Large intestine (tissue), 3 donors: Measurements from ENCODE around the gene COL11A1. TPM values are rescaled to one million over a fixed set of nuclear protein-coding genes. Genes with fewer than 3 reads are reported as not detected.

ENCODE experiments used
- DNase-seq, 2 donors: peaks; one replicate each; pipeline versions ENCODE4 v3.0.0 to v3.0.0-alpha.2; 2013
- H3K27ac ChIP-seq: one replicate; pipeline ENCODE4 v1.5.1; 2013; ENCODE audit warnings: low read length
- H3K27me3 ChIP-seq: 2 replicates; pipeline ENCODE4 v1.6.1; 2013; ENCODE audit warnings: low read length; ENCODE audit not compliant: control insufficient read depth, insufficient read depth
- H3K36me3 ChIP-seq: 2 replicates; pipeline ENCODE4 v1.6.1; 2013; ENCODE audit warnings: low read length; ENCODE audit not compliant: control insufficient read depth, insufficient read depth
- H3K4me1 ChIP-seq: one replicate; pipeline ENCODE4 v1.6.1; 2013; ENCODE audit warnings: low read length; ENCODE audit not compliant: control insufficient read depth, insufficient read depth
- H3K4me3 ChIP-seq: one replicate; pipeline ENCODE4 v1.5.1; 2013; ENCODE audit warnings: low read length
- H3K9me3 ChIP-seq: one replicate; pipeline ENCODE4 v1.6.1; 2013; ENCODE audit warnings: mild to moderate bottlenecking, low read depth, low read length, moderate library complexity; ENCODE audit not compliant: control insufficient read depth
- WGBS: methylation state at CpG from one replicate; pipeline ENCODE4 v1.1.5; 2013; ENCODE audit warnings: low lambda C conversion rate; ENCODE audit not compliant: insufficient coverage; 5-methylcytosine and 5-hydroxymethylcytosine counted together
- polyA plus RNA-seq: library from polyadenylated mRNA; unstranded; fragments of 120-200 nt; gene quantifications from one replicate; pipeline ENCODE4 v1.2.1, GENCODE V29; 2013

Gene COL11A1
- polyA plus RNA-seq, 1 donor = 4.1 TPM

- H3K27ac ChIP-seq = no peak overlapping the region
- no peaks in the 10 kb centered on the region for H3K9me3 ChIP-seq
- WGBS = 80% methylated on average over 1 of the region's 2 CpGs
Observed at GRCh38 chr1:103122983-103123720, 14.8 kb upstream of the COL11A1 start.

GRCh38 chr1:103120981-103121380, 12.7 kb upstream of the COL11A1 start:
- 80% methylated on average over 2 of the region's 2 CpGs for WGBS
- Histone ChIP-seq H3K27ac (no peak overlapping the region), H3K36me3 (no peaks in the 10 kb centered on the region), H3K4me3 (no peak overlapping the region), H3K4me1 (no peaks in the 10 kb centered on the region), H3K27me3 (no peaks in the 10 kb centered on the region), H3K9me3 (no peaks in the 10 kb centered on the region)
- no peak for DNase-seq

More at GRCh38 chr1:103122983-103123720, 14.8 kb upstream of the COL11A1 start:
- Histone ChIP-seq H3K4me1 (no peaks in the 10 kb centered on the region), H3K4me3 (no peak overlapping the region), H3K36me3 (no peaks in the 10 kb centered on the region), H3K27me3 (no peaks in the 10 kb centered on the region)
- DNase-seq = no peak

- no peak for DNase-seq
- Histone ChIP-seq H3K27ac (no peak overlapping the region), H3K4me3 (no peak overlapping the region), H3K9me3 (peaks cover 3% of the 10 kb centered on the region), H3K36me3 (no peaks in the 10 kb centered on the region), H3K27me3 (peaks cover 14% of the 10 kb centered on the region), H3K4me1 (peaks cover 6% of the 10 kb centered on the region)
Observed at GRCh38 chr1:103112546-103112945, 4.2 kb upstream of the COL11A1 start.

DNA sequence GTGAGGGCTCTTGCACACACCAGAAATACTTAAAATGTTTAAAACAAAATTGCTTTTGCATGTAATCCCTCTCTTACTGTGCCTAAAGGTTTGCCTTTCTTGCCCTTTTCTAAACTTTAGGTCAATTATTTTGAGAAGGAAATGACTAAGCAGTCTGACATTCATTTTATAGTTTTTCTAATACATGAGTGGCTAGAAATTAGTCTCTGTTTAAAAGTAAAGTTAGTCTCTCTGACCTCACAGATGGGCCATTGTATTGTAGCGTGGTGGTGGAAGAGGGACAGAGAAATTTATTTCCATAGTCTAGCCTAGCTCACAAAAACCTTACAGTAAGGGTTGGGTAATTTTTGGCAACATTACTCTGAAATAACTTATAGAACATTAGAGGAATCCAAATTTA, 3.6 kb upstream of the COL11A1 start:
- WGBS = no CpG with 5 or more reads among the region's 1 CpG
- H3K9me3 ChIP-seq = peaks cover 3% of the 10 kb centered on the region
- H3K4me3 ChIP-seq = no peak overlapping the region
- no peak for DNase-seq
- H3K27me3 ChIP-seq = peaks cover 19% of the 10 kb centered on the region
- H3K27ac ChIP-seq = no peak overlapping the region
- no peaks in the 10 kb centered on the region for H3K36me3 ChIP-seq
- H3K4me1 ChIP-seq = peaks cover 6% of the 10 kb centered on the region

- H3K4me1 ChIP-seq = peaks cover 9% of the 10 kb centered on the region
- H3K36me3 ChIP-seq = no peaks in the 10 kb centered on the region
- H3K27ac ChIP-seq = no peak overlapping the region
- H3K9me3 ChIP-seq = peaks cover 3% of the 10 kb centered on the region
- WGBS = no CpG with 5 or more reads among the region's 1 CpG
- peaks cover 24% of the 10 kb centered on the region for H3K27me3 ChIP-seq
- H3K4me3 ChIP-seq = no peak overlapping the region
- DNase-seq = no peak
Observed at GRCh38 chr1:103110701-103111100, 2.4 kb upstream of the COL11A1 start.

GRCh38 chr1:103109311-103109920, 1.1 kb upstream of the COL11A1 start:
- Histone ChIP-seq H3K4me1 (peaks cover 9% of the 10 kb centered on the region), H3K4me3 (no peak overlapping the region), H3K27me3 (peaks cover 24% of the 10 kb centered on the region), H3K9me3 (peaks cover 3% of the 10 kb centered on the region), H3K27ac (no peak overlapping the region), H3K36me3 (no peaks in the 10 kb centered on the region)
- no peak for DNase-seq
- 87% methylated on average over 2 of the region's 6 CpGs for WGBS

GRCh38 chr1:103107741-103108375, 464 bp downstream of the COL11A1 start:
- Histone ChIP-seq H3K9me3 (peaks cover 3% of the 10 kb centered on the region), H3K27me3 (peaks cover 24% of the 10 kb centered on the region), H3K4me3 (peak overlapping the region; percentile 49), H3K4me1 (peaks cover 9% of the 10 kb centered on the region), H3K27ac (no peak overlapping the region), H3K36me3 (no peaks in the 10 kb centered on the region)
- WGBS = 0% methylated on average over 2 of the region's 19 CpGs
- DNase-seq = no peak

DNA sequence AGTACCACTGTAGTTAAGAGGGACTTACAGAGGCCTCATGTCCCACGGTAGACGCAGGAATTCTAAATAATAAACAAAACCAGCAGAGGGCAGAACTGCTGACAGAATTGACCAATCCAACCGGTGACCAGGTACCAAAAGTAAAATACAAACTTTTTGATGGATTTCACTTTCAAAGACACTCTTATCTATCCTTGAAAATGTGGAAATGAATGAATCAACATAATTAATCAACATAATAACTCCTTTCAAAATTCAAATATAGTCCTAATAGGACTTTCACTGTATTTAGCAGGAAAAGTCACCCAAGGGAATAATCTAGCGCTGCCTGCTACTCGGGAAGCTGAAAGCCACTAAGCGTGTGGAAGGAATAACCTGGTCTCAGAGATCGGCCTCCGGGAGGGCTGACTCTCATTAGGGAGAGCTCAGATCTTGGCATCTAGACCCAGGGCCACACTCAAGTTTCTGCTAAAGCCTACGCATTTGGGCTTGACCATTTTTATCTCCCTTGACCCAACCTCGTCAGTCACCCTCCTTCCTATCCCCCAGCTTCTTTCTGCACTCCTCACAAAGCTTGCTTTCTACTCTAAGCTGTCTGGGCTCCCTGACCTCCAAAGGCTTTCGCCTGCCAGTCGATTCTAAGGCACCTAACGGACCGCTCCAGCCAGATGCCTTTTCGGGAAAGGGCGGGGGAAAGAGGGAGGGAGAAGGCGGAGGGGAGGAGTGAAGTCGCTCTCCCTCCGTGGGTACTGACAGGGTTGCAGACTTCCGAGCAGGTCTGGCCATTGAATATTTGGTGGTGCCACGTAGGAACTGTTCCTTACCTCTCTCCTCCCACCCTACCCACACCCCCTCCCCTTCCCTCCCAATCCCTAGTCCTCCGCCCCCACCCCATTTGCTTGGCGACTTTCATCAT, 1.6 kb downstream of the COL11A1 start:
- peak in 1 of 2 donors; percentile 17 for DNase-seq
- peaks cover 9% of the 10 kb centered on the region for H3K4me1 ChIP-seq
- 0% methylated on average over 2 of the region's 23 CpGs for WGBS
- no peaks in the 10 kb centered on the region for H3K36me3 ChIP-seq
- H3K9me3 ChIP-seq = peaks cover 3% of the 10 kb centered on the region
- H3K4me3 ChIP-seq = peak overlapping the region; percentile 27
- no peak overlapping the region for H3K27ac ChIP-seq
- H3K27me3 ChIP-seq = peaks cover 24% of the 10 kb centered on the region

- no peak for DNase-seq
- no peak overlapping the region for H3K27ac ChIP-seq
- H3K27me3 ChIP-seq = no peaks in the 10 kb centered on the region
- peaks cover 1% of the 10 kb centered on the region for H3K4me1 ChIP-seq
- no CpG with 5 or more reads among the region's 1 CpG for WGBS
- H3K36me3 ChIP-seq = no peaks in the 10 kb centered on the region
- no peaks in the 10 kb centered on the region for H3K9me3 ChIP-seq
- no peak overlapping the region for H3K4me3 ChIP-seq
Observed at GRCh38 chr1:103101399-103101798, 6.9 kb downstream of the COL11A1 start.

- no peaks in the 10 kb centered on the region for H3K4me1 ChIP-seq
- H3K27ac ChIP-seq = no peak overlapping the region
- H3K9me3 ChIP-seq = no peaks in the 10 kb centered on the region
- no peak overlapping the region for H3K4me3 ChIP-seq
- DNase-seq = no peak
- no peaks in the 10 kb centered on the region for H3K36me3 ChIP-seq
- no peaks in the 10 kb centered on the region for H3K27me3 ChIP-seq
- WGBS = 100% methylated on average over 1 of the region's 2 CpGs
Observed at GRCh38 chr1:103089221-103089620, 19.1 kb downstream of the COL11A1 start.
